ENCODE measurements around the gene SETD7. TPM values are rescaled to one million over a fixed set of nuclear protein-coding genes. Genes with fewer than 3 reads are reported as not detected.
A peak's percentile ranks its signal among the peaks of the same experiment; 100 is the strongest.

Gene SETD7
- total and polyA plus RNA-seq, 2 of the 8 experiments (the other 6 are each of a cell fraction or from before 2014, with no cell fraction given), result 1.5 to 4.6 TPM

- CTCF ChIA-PET (ENCODE audit: partially characterized antibody), result interaction anchor here (0.7 to 13.0 kb wide), 32 partner anchors 7 to 650 kb away, joined by 3 to 318 read pairs (median 5); partner anchors contain the start of gene MGST2
- H2AK5ac ChIP-seq (ENCODE audit: low read depth, low read length), result no peak overlapping the region
- no peaks in the 10 kb centered on the region for H3K4me1 ChIP-seq (replicated peaks in 1 of 4; ENCODE audit: control insufficient read depth in 3 of 4, insufficient read depth in 4 of 4, low read length in 3 of 4)
- no peak overlapping the region for H2BK120ac ChIP-seq (replicated peaks; ENCODE audit: low read depth, low read length)
- no peak overlapping the region for H3K27ac ChIP-seq (ENCODE audit: low read depth, low read length)
- no peaks in the 10 kb centered on the region for H3K79me2 ChIP-seq (ENCODE audit: control insufficient read depth in 1 of 2, insufficient read depth in 2 of 2, low read length in 2 of 2)
- no peak overlapping the region for H3K9ac ChIP-seq (replicated peaks in 1 of 4; ENCODE audit: extremely low read depth in 1 of 4, low read depth in 3 of 4, low read length in 3 of 4)
- no peak overlapping the region for H2BK5ac ChIP-seq (ENCODE audit: low read depth, low read length)
- no peak overlapping the region for H3K56ac ChIP-seq (replicated peaks; ENCODE audit: insufficient read length, low read depth, low read length)
- H3K14ac ChIP-seq (ENCODE audit: insufficient read length), result no peak overlapping the region
- no peak overlapping the region for H4K91ac ChIP-seq (replicated peaks; ENCODE audit: insufficient read length, low read length)
- H3K36me3 ChIP-seq (ENCODE audit: control insufficient read depth in 2 of 4, insufficient read depth in 4 of 4, low read length in 3 of 4), result no peaks in the 10 kb centered on the region
- no peaks in the 10 kb centered on the region for H3K9me3 ChIP-seq (ENCODE audit: insufficient read depth in 2 of 2, low read depth in 1 of 2, low read length in 1 of 2)
- no peak overlapping the region for H3K18ac ChIP-seq (ENCODE audit: extremely low read depth, low read length)
- peaks cover 0 to 2% (median 0%) of the 10 kb centered on the region in 4 experiments; a peak in 1 of 7 replicates for H3K27me3 ChIP-seq (replicated peaks in 1 of 4; ENCODE audit: control insufficient read depth in 3 of 4, extremely low read depth in 1 of 4, insufficient read depth in 3 of 4, low read length in 3 of 4)
- TF ChIP-seq RFX5 (IDR thresholded peaks at IDR 0.05; ENCODE audit: borderline replicate concordance, low read depth, low read length) (no peak), POU5F1 (IDR thresholded peaks at IDR 0.05; ENCODE audit: low read depth, low read length) (no peak), RAD21 (IDR thresholded peaks at IDR 0.05 in 1 of 2, conservative IDR thresholded peaks at IDR 0.05 in 1 of 2; ENCODE audit: low read depth in 2 of 2, low read length in 2 of 2) (peak; percentile 81 to 91), SRF (IDR thresholded peaks at IDR 0.05; ENCODE audit: low read depth, low read length) (0 out of 2 replicates have a peak, but pooled peaks have one; percentile 28), YY1 (IDR thresholded peaks at IDR 0.05; ENCODE audit: low read depth, low read length) (no peak), CTCF (IDR thresholded peaks at IDR 0.05; ENCODE audit: control extremely low read depth in 1 of 3, insufficient read depth in 1 of 3, low read depth in 1 of 3, low read length in 3 of 3) (peak in 2 of 3 experiments; percentile 70 to 77; a peak in 3 of 4 replicates)
- no peak overlapping the region for H2BK15ac ChIP-seq (ENCODE audit: low read length)
- H3K23me2 ChIP-seq (ENCODE audit: low read depth, low read length), result no peaks in the 10 kb centered on the region; the same call in 1 of the 2 replicates
- no peak overlapping the region for H2BK20ac ChIP-seq (ENCODE audit: low read length)
- no peak overlapping the region for H3K4me3 ChIP-seq (ENCODE audit: extremely low read depth in 1 of 4, insufficient read depth in 2 of 4, low read depth in 3 of 4, low read length in 4 of 4)
- FAIRE-seq, result peak; percentile 75
- H2AFZ ChIP-seq (ENCODE audit: low read length), result no peak overlapping the region
- no peak overlapping the region for H3K4me2 ChIP-seq (ENCODE audit: insufficient read depth in 1 of 2, low read depth in 2 of 2, low read length in 2 of 2)
- H4K8ac ChIP-seq (ENCODE audit: extremely low read depth, insufficient read depth, low read length), result no peak overlapping the region; the same call in 1 of the 2 replicates
- H2BK12ac ChIP-seq (ENCODE audit: low read depth, low read length), result no peak overlapping the region
- no peak for DNase-seq (ENCODE audit: low read depth in 1 of 2, low spot score in 2 of 2)
- POLR2A ChIA-PET (ENCODE audit: partially characterized antibody), result interaction anchor here (1.0 to 2.0 kb wide), 2 partner anchors 28 to 30 kb away, joined by 3 to 5 read pairs; no protein-coding TSS in a partner anchor
- H3K79me1 ChIP-seq (ENCODE audit: low read depth, low read length), result no peaks in the 10 kb centered on the region
- no peaks in the 10 kb centered on the region for H4K20me1 ChIP-seq (replicated peaks in 1 of 2; ENCODE audit: control insufficient read depth in 1 of 2, insufficient read depth in 2 of 2, low read length in 2 of 2)
- H3K4ac ChIP-seq (replicated peaks; ENCODE audit: insufficient read length, low read depth, low read length), result no peak overlapping the region
- 75% methylated on average over 3 of the region's 3 CpGs; no CpG with 5 or more reads in 1 of the 2 experiments for WGBS, 2 experiments (ENCODE audit: extremely low coverage in 1 of 2, insufficient coverage in 1 of 2, insufficient read length in 1 of 2, insufficient replicate concordance in 2 of 2, low coverage in 1 of 2, low lambda C conversion rate in 2 of 2, missing lambda C conversion rate in 1 of 2)
- H4K5ac ChIP-seq (ENCODE audit: insufficient read length, low read depth, low read length), result no peak overlapping the region
- H3K23ac ChIP-seq (ENCODE audit: insufficient read length), result no peak overlapping the region
These were observed 47.8 kb upstream of the SETD7 start for GRCh38 chr4:139603576-139604410.

All from H1 (cell line).